Measurements from ENCODE around the gene CD226.

CD226 gene

GRCh38 chr18:69956665-69957620 is 9.3 kb upstream of the CD226 start:
- DNase-seq (ENCODE audit: extremely low read depth in 1 of 2, low read depth in 1 of 2), result no peak

GRCh38 chr18:69956057-69956456 is 8.4 kb upstream of the CD226 start:
- DNase-seq (ENCODE audit: extremely low read depth in 1 of 2, low read depth in 1 of 2), result no peak

- DNase-seq (ENCODE audit: extremely low read depth in 1 of 2, low read depth in 1 of 2), result no peak
Measured at GRCh38 chr18:69954719-69955480, 7.2 kb upstream of the CD226 start.

DNA sequence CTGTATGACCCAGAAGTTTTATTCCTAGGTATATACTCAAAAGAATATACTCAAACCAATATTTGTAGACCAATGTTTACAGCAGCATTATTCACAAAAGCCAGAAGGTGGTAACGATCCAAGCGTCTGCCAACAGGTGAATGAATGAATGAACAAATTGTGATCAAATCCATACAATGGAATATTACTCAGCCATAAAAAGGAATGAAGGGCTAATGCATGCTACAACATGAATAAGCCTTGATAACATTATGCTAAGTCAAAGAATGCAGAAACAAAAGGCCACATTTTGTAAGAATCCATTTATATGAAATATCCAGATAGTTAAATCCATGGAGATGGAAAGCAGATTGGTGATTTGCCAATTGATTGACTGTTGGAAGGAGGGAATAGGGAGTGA is 5.5 kb upstream of the CD226 start:
- no peak for DNase-seq (ENCODE audit: extremely low read depth in 1 of 2, low read depth in 1 of 2)

GRCh38 chr18:69951182-69951581 is 3.5 kb upstream of the CD226 start:
- no peak for DNase-seq (ENCODE audit: extremely low read depth in 1 of 2, low read depth in 1 of 2)

- DNase-seq (ENCODE audit: extremely low read depth in 1 of 2, low read depth in 1 of 2), result no peak
Measured at GRCh38 chr18:69949538-69949936, 1.9 kb upstream of the CD226 start.

GRCh38 chr18:69948919-69949537 is 1.4 kb upstream of the CD226 start:
- peak in 1 of 2 donors; percentile 67 for DNase-seq (ENCODE audit: extremely low read depth in 1 of 2, low read depth in 1 of 2)

DNA sequence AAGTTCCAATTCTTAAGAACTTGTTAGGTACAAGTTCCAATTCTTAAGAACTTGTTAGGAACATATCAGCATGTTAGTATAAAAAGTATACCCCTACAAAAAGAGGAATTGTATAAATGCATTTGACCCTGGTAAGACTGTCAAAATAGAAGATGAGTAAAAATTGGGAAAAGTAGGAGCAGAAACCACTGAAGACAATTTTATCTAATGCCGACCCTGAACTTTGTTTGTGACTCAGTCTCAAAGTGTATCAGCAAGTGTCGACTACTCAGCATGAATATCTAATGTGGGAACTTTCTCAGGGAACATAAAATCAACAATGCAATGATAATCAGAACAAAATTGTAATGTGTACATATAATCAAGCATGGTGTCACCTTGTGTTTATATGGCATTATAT is 583 bp upstream of the CD226 start:
- no peak for DNase-seq (ENCODE audit: extremely low read depth in 1 of 2, low read depth in 1 of 2)

DNA sequence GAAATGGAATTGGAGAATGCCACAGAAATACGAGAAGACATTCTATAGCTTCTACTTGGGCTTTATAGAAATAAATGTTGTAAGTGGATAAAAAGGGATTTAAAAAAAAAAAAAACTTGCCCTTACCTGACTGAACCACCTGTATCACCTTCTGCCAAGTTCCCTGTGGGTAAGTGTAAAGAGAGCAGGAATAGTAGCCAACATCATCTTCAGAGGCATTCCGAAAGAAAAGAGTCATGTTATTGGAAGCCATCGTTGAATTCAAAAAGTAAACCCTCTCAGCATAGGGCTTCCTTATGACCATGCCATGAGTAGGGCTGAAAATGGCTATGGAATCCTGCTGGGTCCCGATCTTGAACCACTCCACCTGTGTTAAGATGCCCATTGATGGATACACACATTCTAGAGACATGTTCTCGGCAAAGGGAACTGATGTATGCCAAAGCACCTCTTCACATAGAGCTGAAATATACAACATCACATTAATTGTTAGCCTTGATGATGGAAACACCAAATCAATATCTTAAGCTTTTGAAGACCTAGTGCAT is 991 bp downstream of the CD226 start:
- no peak for DNase-seq (ENCODE audit: extremely low read depth in 1 of 2, low read depth in 1 of 2)

DNA sequence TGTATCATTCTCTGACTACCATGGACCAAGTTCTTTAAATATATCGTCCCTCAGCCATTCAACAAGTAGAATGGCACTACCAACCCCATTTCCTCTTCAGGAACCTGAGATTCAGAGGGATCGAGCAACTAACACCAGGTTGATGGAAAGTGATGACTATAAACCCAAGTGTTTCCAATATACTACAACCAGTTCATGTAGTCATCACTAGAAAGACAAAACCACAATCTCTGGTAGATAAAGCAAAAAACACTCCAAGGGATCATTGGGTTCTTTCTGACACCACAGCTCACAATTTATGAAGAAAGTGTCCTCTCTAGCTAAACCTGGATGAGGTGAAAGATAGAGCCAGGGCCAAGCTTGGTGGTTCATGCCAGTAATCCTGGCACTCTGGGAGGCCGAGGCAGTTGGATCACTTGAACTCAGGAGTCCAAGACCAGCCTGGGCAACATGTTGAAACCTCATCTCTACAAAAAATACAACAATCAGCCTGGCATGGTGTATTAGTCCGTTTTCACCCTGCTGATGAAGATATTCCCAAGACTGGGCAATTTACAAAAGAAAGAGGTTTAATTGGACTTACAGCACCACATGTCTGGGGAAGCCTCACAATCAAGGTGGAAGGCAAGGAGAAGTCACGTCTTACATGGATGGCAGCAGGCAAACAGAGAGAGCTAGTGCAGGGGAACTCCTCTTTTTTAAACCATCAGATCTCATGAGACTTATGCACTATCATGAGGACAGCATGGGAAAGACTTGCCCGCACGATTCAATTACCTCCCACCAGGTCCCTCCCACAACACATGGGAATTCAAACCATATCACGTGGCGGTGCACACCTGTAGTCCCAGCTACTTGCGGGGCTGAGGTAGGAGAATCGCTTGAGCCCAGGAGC is 2.2 kb downstream of the CD226 start:
- no peak for DNase-seq (ENCODE audit: extremely low read depth in 1 of 2, low read depth in 1 of 2)

GRCh38 chr18:69944436-69944835 is 3.2 kb downstream of the CD226 start:
- DNase-seq (ENCODE audit: extremely low read depth in 1 of 2, low read depth in 1 of 2), result no peak

- no peak for DNase-seq (ENCODE audit: extremely low read depth in 1 of 2, low read depth in 1 of 2)
Measured at GRCh38 chr18:69943021-69943420, 4.7 kb downstream of the CD226 start.

GRCh38 chr18:69941183-69941582 is 6.5 kb downstream of the CD226 start:
- no peak for DNase-seq (ENCODE audit: extremely low read depth in 1 of 2, low read depth in 1 of 2)

- DNase-seq (ENCODE audit: extremely low read depth in 1 of 2, low read depth in 1 of 2), result peak in 1 of 2 donors; percentile 44
Measured at GRCh38 chr18:69939812-69940211, 7.9 kb downstream of the CD226 start.

DNA sequence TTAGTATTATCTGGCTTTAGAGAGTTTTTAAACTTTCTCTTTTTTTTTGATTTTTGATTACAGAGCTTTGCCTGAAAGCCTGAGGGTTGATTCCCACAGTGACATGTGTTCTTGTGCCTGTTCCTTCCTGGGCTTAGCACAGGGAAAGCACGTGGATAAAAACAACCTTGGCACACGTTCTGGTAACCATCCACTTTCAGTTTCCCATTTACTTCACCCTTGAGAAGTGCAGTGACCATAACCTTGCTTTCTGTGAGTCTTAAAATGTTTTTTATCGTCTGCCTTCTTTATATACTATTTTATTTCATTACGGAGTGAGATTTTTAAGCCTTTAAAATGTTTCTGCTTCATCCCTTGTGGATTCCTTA is 11.5 kb downstream of the CD226 start:
- DNase-seq (ENCODE audit: extremely low read depth in 1 of 2, low read depth in 1 of 2), result no peak

GRCh38 chr18:69935319-69936190 is 12.1 kb downstream of the CD226 start:
- DNase-seq (ENCODE audit: extremely low read depth in 1 of 2, low read depth in 1 of 2), result peak; percentile 69 to 88

- no peak for DNase-seq (ENCODE audit: extremely low read depth in 1 of 2, low read depth in 1 of 2)
Measured at GRCh38 chr18:69934601-69935265, 12.9 kb downstream of the CD226 start.

DNA sequence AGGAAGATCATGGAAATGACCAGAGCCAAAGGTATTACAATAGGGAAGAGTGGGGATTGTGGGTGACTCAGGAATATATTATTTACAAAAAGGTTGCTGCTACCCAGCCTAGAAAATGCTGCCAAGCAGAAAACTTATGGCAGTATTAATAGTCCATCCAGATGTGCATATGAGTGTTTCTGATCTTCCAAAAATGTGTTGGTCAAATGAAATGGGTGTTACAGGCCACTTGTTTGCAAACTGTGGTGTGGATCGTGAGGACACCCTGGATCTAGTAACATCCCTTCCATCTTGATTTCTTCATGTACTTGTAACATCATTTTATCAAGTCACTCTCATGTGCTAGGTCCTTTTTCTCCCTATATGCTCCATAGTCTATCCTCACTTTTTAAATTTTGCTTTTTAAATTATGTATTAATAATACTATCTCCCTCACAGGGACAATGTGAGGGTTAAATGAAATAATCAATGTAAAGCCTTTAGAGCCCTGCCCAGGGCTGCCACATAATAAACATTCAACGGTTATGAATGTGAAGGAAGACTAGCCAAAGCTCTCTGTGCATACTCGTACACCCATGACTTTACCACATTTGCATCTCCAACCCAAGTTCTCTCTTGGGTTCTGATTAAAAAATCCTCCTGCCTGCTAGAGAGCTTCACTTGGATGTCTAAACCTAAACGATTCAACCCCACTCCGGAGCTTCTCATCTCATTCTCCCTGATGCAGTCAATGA is 18.5 kb downstream of the CD226 start:
- DNase-seq (ENCODE audit: extremely low read depth in 1 of 2, low read depth in 1 of 2), result no peak

Measured in stimulated activated CD8-positive, alpha-beta memory T cell treated with anti-CD3 and anti-CD28 coated beads, Interleukin-7, amount 100 ng/mL, for 48 hours (primary cell).